ENCODE data around the gene MGAT4A. TPM values are rescaled to one million over a fixed set of nuclear protein-coding genes. Genes with fewer than 3 reads are reported as not detected.

Gene MGAT4A
- total and polyA plus RNA-seq, 2 of the 13 experiments (the other 11 are each of a cell fraction or from before 2014, with no cell fraction given), result 47.2 to 90.9 TPM

DNA sequence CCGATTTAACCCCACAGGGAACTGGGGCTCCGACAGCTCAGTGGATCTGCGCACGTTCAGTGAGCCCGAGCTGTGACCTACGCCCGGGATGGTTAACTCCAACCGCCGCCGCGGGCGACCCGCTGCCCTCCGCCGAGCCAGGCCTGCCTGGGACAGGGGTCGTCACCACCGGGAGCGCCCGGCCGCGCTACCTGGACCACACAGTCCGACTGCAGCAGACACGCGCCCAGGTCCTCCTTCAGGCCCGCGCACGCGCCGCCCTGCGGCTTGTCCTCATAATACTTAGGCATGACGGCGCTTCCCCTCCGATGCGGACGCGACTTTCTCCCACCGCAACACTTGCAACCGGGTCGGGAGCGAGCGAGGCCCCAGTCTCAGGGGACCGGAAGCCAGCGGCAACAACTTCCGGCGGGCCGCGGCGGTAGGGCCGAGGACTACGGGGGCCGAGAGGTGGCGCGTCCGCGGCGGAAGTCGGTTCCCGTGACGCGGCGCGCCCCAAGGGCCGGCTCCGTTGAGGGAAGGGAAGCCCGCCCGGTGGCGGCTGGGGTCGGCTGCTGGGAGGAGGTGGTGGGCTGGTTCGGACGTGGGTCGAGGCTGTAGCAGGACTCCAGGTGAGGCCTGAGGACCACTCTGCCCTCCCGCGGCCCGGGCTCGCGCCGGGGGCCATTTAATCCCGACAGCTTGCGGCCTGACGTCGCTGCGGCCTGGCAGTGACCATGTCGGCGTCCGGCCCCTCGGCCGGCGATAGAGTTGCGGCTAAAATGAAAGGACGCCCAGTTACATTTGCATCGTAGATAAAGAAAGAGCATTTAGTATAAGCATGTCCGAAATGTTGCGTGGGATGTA lies 122.6 kb downstream of the MGAT4A start, which contains the start of the genes COA5 and UNC50 (continued):
- TF ChIP-seq, protein P1, sequence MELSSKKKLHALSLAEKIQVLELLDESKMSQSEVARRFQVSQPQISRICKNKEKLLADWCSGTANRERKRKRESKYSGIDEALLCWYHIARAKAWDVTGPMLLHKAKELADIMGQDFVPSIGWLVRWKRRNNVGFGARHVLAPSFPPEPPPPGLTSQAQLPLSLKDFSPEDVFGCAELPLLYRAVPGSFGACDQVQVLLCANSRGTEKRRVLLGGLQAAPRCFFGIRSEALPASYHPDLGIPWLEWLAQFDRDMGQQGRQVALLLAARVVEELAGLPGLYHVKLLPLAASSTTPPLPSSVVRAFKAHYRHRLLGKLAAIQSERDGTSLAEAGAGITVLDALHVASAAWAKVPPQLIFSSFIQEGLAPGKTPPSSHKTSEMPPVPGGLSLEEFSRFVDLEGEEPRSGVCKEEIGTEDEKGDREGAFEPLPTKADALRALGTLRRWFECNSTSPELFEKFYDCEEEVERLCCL (CRISPR knock-in tag; IDR thresholded peaks at IDR 0.05; ENCODE audit: borderline replicate concordance), result 0 out of 2 replicates have a peak, but pooled peaks have one; percentile 17
- TF ChIP-seq, protein P2, sequence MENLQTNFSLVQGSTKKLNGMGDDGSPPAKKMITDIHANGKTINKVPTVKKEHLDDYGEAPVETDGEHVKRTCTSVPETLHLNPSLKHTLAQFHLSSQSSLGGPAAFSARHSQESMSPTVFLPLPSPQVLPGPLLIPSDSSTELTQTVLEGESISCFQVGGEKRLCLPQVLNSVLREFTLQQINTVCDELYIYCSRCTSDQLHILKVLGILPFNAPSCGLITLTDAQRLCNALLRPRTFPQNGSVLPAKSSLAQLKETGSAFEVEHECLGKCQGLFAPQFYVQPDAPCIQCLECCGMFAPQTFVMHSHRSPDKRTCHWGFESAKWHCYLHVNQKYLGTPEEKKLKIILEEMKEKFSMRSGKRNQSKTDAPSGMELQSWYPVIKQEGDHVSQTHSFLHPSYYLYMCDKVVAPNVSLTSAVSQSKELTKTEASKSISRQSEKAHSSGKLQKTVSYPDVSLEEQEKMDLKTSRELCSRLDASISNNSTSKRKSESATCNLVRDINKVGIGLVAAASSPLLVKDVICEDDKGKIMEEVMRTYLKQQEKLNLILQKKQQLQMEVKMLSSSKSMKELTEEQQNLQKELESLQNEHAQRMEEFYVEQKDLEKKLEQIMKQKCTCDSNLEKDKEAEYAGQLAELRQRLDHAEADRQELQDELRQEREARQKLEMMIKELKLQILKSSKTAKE (CRISPR knock-in tag; IDR thresholded peaks at IDR 0.05; ENCODE audit: borderline replicate concordance), result peak; percentile 65
- no peak for TF ChIP-seq ZNF674 (CRISPR knock-in tag; IDR thresholded peaks at IDR 0.05; ENCODE audit: low read depth)
- peak; percentile 86 for TF ChIP-seq YY1 (IDR thresholded peaks at IDR 0.05; ENCODE audit: insufficient read depth, insufficient replicate concordance, low read depth, low read length)
- TF ChIP-seq ZNF180 (CRISPR knock-in tag; IDR thresholded peaks at IDR 0.05; ENCODE audit: borderline replicate concordance, low read depth), result 0 out of 2 replicates have a peak, but pooled peaks have one; percentile 23
- no peak for TF ChIP-seq ZMYM2 (CRISPR knock-in tag; IDR thresholded peaks at IDR 0.05)
- peak; percentile 90; the same call in 1 of the 2 replicates for TF ChIP-seq SMAD1 (CRISPR knock-in tag; IDR thresholded peaks at IDR 0.05; ENCODE audit: borderline replicate concordance, low read depth)
- TF ChIP-seq, protein P3, sequence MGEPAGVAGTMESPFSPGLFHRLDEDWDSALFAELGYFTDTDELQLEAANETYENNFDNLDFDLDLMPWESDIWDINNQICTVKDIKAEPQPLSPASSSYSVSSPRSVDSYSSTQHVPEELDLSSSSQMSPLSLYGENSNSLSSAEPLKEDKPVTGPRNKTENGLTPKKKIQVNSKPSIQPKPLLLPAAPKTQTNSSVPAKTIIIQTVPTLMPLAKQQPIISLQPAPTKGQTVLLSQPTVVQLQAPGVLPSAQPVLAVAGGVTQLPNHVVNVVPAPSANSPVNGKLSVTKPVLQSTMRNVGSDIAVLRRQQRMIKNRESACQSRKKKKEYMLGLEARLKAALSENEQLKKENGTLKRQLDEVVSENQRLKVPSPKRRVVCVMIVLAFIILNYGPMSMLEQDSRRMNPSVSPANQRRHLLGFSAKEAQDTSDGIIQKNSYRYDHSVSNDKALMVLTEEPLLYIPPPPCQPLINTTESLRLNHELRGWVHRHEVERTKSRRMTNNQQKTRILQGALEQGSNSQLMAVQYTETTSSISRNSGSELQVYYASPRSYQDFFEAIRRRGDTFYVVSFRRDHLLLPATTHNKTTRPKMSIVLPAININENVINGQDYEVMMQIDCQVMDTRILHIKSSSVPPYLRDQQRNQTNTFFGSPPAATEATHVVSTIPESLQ (CRISPR knock-in tag; conservative IDR thresholded peaks at IDR 0.05), result 0 out of 2 replicates have a peak, but pooled peaks have one; percentile 7
- TF ChIP-seq BRD4 (CRISPR knock-in tag; IDR thresholded peaks at IDR 0.05), result peak; percentile 97
- TF ChIP-seq, protein P4, sequence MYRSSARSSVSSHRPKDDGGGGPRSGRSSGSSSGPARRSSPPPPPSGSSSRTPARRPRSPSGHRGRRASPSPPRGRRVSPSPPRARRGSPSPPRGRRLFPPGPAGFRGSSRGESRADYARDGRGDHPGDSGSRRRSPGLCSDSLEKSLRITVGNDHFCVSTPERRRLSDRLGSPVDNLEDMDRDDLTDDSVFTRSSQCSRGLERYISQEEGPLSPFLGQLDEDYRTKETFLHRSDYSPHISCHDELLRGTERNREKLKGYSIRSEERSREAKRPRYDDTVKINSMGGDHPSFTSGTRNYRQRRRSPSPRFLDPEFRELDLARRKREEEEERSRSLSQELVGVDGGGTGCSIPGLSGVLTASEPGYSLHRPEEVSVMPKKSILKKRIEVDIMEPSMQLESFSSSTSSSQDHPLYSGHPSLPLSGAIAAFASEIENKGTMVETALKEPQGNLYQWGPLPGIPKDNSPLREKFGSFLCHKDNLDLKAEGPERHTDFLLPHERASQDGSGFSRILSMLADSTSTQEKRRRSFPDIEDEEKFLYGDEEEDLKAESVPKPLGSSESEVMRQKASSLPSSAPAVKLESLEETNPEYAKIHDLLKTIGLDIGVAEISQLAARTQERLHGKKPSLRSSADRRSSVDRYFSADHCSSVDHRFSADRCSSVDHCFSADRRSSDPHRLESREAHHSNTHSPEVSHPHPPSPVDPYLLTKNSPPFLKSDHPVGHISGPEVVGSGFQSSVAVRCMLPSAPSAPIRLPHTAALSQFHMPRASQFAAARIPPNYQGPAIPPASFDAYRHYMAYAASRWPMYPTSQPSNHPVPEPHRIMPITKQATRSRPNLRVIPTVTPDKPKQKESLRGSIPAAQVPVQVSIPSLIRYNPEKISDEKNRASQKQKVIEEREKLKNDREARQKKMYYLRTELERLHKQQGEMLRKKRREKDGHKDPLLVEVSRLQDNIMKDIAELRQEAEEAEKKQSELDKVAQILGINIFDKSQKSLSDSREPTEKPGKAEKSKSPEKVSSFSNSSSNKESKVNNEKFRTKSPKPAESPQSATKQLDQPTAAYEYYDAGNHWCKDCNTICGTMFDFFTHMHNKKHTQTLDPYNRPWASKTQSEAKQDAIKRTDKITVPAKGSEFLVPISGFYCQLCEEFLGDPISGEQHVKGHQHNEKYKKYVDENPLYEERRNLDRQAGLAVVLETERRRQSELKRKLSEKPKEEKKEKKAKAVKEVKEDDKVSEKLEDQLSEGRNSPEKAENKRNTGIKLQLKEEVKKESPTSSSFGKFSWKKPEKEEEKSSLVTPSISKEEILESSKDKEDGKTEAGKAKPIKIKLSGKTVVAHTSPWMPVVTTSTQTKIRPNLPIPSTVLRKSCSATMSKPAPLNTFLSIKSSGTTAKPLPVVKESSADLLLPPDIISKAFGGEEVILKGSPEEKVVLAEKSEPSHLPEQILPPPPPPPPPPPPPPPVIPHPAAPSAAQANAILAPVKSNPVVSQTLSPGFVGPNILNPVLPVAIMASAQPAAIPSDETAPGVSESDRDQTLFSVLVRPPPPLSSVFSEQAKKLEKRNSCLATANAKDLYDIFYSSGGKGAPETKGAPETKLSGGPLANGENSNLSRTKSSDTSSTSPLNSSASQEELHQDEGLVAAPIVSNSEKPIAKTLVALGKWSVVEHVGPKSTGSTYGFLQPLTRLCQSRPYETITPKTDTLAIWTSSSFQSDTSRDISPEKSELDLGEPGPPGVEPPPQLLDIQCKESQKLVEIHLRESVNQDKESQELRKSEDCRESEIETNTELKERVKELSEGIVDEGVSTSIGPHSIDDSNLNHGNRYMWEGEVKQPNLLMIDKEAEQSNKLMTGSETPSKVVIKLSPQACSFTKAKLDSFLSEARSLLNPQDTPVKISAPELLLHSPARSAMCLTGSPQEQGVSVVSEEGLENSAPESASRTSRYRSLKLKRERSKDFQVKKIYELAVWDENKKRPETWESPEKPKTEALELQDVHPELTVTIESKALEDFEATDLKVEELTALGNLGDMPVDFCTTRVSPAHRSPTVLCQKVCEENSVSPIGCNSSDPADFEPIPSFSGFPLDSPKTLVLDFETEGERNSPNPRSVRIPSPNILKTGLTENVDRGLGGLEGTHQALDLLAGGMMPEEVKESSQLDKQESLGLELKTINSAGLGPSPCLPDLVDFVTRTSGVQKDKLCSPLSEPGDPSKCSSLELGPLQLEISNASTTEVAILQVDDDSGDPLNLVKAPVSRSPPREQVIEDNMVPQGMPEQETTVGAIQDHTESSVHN (CRISPR knock-in tag; IDR thresholded peaks at IDR 0.05), result no peak
